ENCODE results near the gene EHMT1. TPM values are rescaled to one million over a fixed set of nuclear protein-coding genes. Genes with fewer than 3 reads are reported as not detected.

The EHMT1 gene
- total RNA-seq, 5 donors from 2014 or later (not counting 1 experiment from before 2014, with no cell fraction given): 113 to 124 (median 121) TPM

GRCh38 chr9:137674307-137674975 lies 55.6 kb downstream of the EHMT1 start:
- H3K4me1 Mint-ChIP-seq: peaks cover 47 to 54% (median 53%) of the 10 kb centered on the region in 3 donors
- no peaks in the 10 kb centered on the region for H3K9me3 ChIP-seq
- peaks cover 6 to 11% of the 10 kb centered on the region in 2 donors for H3K36me3 ChIP-seq (ENCODE audit: control insufficient read depth in 2 of 2, extremely low read depth in 1 of 2, insufficient read depth in 1 of 2, low read length in 1 of 2)
- no peak for ATAC-seq (replicated peaks in 1 of 4)
- no peak overlapping the region for H3K4me3 Mint-ChIP-seq
- no peak overlapping the region for H3K4me3 ChIP-seq (ENCODE audit: control insufficient read depth in 1 of 2, extremely low read depth in 1 of 2, low read length in 1 of 2)
- no peaks in the 10 kb centered on the region for H3K9me3 Mint-ChIP-seq
- ChIA-PET CTCF (no interaction called here), POLR2A (no interaction called here)
- peak overlapping the region; percentile 32 to 61 for H3K27ac Mint-ChIP-seq
- no peaks in the 10 kb centered on the region for H3K27me3 ChIP-seq (replicated peaks in 1 of 2; ENCODE audit: control insufficient read depth in 2 of 2, extremely low read depth in 1 of 2, insufficient read depth in 2 of 2, low read length in 1 of 2)
- no peak for DNase-seq
- H3K4me1 ChIP-seq (ENCODE audit: control insufficient read depth in 1 of 2, extremely low read depth in 1 of 2, insufficient read depth in 2 of 2, low read length in 2 of 2): peaks cover 3 to 26% of the 10 kb centered on the region in 2 experiments
- no peak overlapping the region for H3K27ac ChIP-seq (ENCODE audit: low read length)
- H3K27me3 Mint-ChIP-seq: no peaks in the 10 kb centered on the region
- H3K36me3 Mint-ChIP-seq: peaks cover 15% of the 10 kb centered on the region
- 94% methylated on average over 5 of the region's 15 CpGs for WGBS (ENCODE audit: insufficient coverage)

GRCh38 chr9:137674976-137675320 lies 56.1 kb downstream of the EHMT1 start:
- H3K9me3 Mint-ChIP-seq: no peaks in the 10 kb centered on the region
- Histone ChIP-seq H3K27ac (ENCODE audit: low read length) (no peak overlapping the region), H3K36me3 (ENCODE audit: control insufficient read depth in 2 of 2, extremely low read depth in 1 of 2, insufficient read depth in 1 of 2, low read length in 1 of 2) (peaks cover 6 to 8% of the 10 kb centered on the region in 2 donors), H3K4me1 (ENCODE audit: control insufficient read depth in 1 of 2, extremely low read depth in 1 of 2, insufficient read depth in 2 of 2, low read length in 2 of 2) (peaks cover 6 to 28% of the 10 kb centered on the region in 2 experiments), H3K9me3 (no peaks in the 10 kb centered on the region), H3K4me3 (ENCODE audit: control insufficient read depth in 1 of 2, extremely low read depth in 1 of 2, low read length in 1 of 2) (no peak overlapping the region), H3K27me3 (replicated peaks in 1 of 2; ENCODE audit: control insufficient read depth in 2 of 2, extremely low read depth in 1 of 2, insufficient read depth in 2 of 2, low read length in 1 of 2) (no peaks in the 10 kb centered on the region)
- no peaks in the 10 kb centered on the region for H3K27me3 Mint-ChIP-seq
- H3K4me3 Mint-ChIP-seq: no peak overlapping the region
- ChIA-PET CTCF (no interaction called here), POLR2A (no interaction called here)
- 100% methylated on average over 3 of the region's 5 CpGs for WGBS (ENCODE audit: insufficient coverage)
- no peak for DNase-seq
- no peak for ATAC-seq (replicated peaks in 1 of 4)
- H3K4me1 Mint-ChIP-seq: peaks cover 48 to 57% (median 56%) of the 10 kb centered on the region in 3 donors
- no peak overlapping the region for H3K27ac Mint-ChIP-seq
- peaks cover 14% of the 10 kb centered on the region for H3K36me3 Mint-ChIP-seq

- no peaks in the 10 kb centered on the region for H3K9me3 Mint-ChIP-seq
- ChIA-PET CTCF (no interaction called here), POLR2A (no interaction called here)
- DNase-seq (no peak), ATAC-seq (replicated peaks in 1 of 4) (no peak)
- Histone ChIP-seq H3K4me3 (ENCODE audit: control insufficient read depth in 1 of 2, extremely low read depth in 1 of 2, low read length in 1 of 2) (no peak overlapping the region), H3K36me3 (ENCODE audit: control insufficient read depth in 2 of 2, extremely low read depth in 1 of 2, insufficient read depth in 1 of 2, low read length in 1 of 2) (peaks cover 0 to 4% of the 10 kb centered on the region in 2 donors), H3K9me3 (no peaks in the 10 kb centered on the region), H3K27me3 (replicated peaks in 1 of 2; ENCODE audit: control insufficient read depth in 2 of 2, extremely low read depth in 1 of 2, insufficient read depth in 2 of 2, low read length in 1 of 2) (no peaks in the 10 kb centered on the region), H3K27ac (ENCODE audit: low read length) (no peak overlapping the region), H3K4me1 (ENCODE audit: control insufficient read depth in 1 of 2, extremely low read depth in 1 of 2, insufficient read depth in 2 of 2, low read length in 2 of 2) (peaks cover 6 to 28% of the 10 kb centered on the region in 2 experiments)
- H3K27me3 Mint-ChIP-seq: no peaks in the 10 kb centered on the region
- H3K27ac Mint-ChIP-seq: no peak overlapping the region
- peaks cover 45 to 60% (median 58%) of the 10 kb centered on the region in 3 donors for H3K4me1 Mint-ChIP-seq
- no peak overlapping the region for H3K4me3 Mint-ChIP-seq
- H3K36me3 Mint-ChIP-seq: peaks cover 18% of the 10 kb centered on the region
- WGBS (ENCODE audit: insufficient coverage): 100% methylated on average over 10 of the region's 12 CpGs
These were observed 58.2 kb downstream of the EHMT1 start for GRCh38 chr9:137676998-137677397.

GRCh38 chr9:137678202-137678601 lies 59.4 kb downstream of the EHMT1 start:
- H3K27ac Mint-ChIP-seq: no peak overlapping the region
- POLR2A ChIA-PET: no interaction called here
- no peak for DNase-seq
- H3K27me3 ChIP-seq (replicated peaks in 1 of 2; ENCODE audit: control insufficient read depth in 2 of 2, extremely low read depth in 1 of 2, insufficient read depth in 2 of 2, low read length in 1 of 2): no peaks in the 10 kb centered on the region
- H3K36me3 ChIP-seq (ENCODE audit: control insufficient read depth in 2 of 2, extremely low read depth in 1 of 2, insufficient read depth in 1 of 2, low read length in 1 of 2): peaks cover 0 to 4% of the 10 kb centered on the region in 2 donors
- CTCF ChIA-PET: interaction anchor here in 1 of 2 donors (0.7 kb wide), 1 partner anchor 886 kb away, joined by 3 read pairs; no protein-coding TSS in a partner anchor
- H3K4me3 Mint-ChIP-seq: no peak overlapping the region
- H3K36me3 Mint-ChIP-seq: peaks cover 18% of the 10 kb centered on the region
- WGBS (ENCODE audit: insufficient coverage): 98% methylated on average over 8 of the region's 12 CpGs
- no peaks in the 10 kb centered on the region for H3K9me3 ChIP-seq
- H3K4me3 ChIP-seq (ENCODE audit: control insufficient read depth in 1 of 2, extremely low read depth in 1 of 2, low read length in 1 of 2): no peak overlapping the region
- H3K9me3 Mint-ChIP-seq: no peaks in the 10 kb centered on the region
- no peak for ATAC-seq (replicated peaks in 1 of 4)
- H3K27ac ChIP-seq (ENCODE audit: low read length): no peak overlapping the region
- peaks cover 6 to 29% of the 10 kb centered on the region in 2 experiments for H3K4me1 ChIP-seq (ENCODE audit: control insufficient read depth in 1 of 2, extremely low read depth in 1 of 2, insufficient read depth in 2 of 2, low read length in 2 of 2)
- no peaks in the 10 kb centered on the region for H3K27me3 Mint-ChIP-seq
- peaks cover 36 to 53% (median 49%) of the 10 kb centered on the region in 3 donors for H3K4me1 Mint-ChIP-seq

- no peak overlapping the region for H3K27ac ChIP-seq (ENCODE audit: low read length)
- Mint-ChIP-seq H3K36me3 (peaks cover 18% of the 10 kb centered on the region), H3K27ac (peak overlapping the region in 1 of 2 donors; percentile 9), H3K4me3 (no peak overlapping the region), H3K9me3 (no peaks in the 10 kb centered on the region), H3K27me3 (no peaks in the 10 kb centered on the region), H3K4me1 (peaks cover 29 to 49% (median 42%) of the 10 kb centered on the region in 3 donors)
- no peak for DNase-seq
- H3K36me3 ChIP-seq (ENCODE audit: control insufficient read depth in 2 of 2, extremely low read depth in 1 of 2, insufficient read depth in 1 of 2, low read length in 1 of 2): peaks cover 0 to 4% of the 10 kb centered on the region in 2 donors
- no peak overlapping the region for H3K4me3 ChIP-seq (ENCODE audit: control insufficient read depth in 1 of 2, extremely low read depth in 1 of 2, low read length in 1 of 2)
- H3K27me3 ChIP-seq (replicated peaks in 1 of 2; ENCODE audit: control insufficient read depth in 2 of 2, extremely low read depth in 1 of 2, insufficient read depth in 2 of 2, low read length in 1 of 2): no peaks in the 10 kb centered on the region
- no peak for ATAC-seq (replicated peaks in 1 of 4)
- 57% methylated on average over 1 of the region's 6 CpGs for WGBS (ENCODE audit: insufficient coverage)
- no peaks in the 10 kb centered on the region for H3K9me3 ChIP-seq
- H3K4me1 ChIP-seq (ENCODE audit: control insufficient read depth in 1 of 2, extremely low read depth in 1 of 2, insufficient read depth in 2 of 2, low read length in 2 of 2): peaks cover 6 to 22% of the 10 kb centered on the region in 2 experiments
- ChIA-PET CTCF (no interaction called here), POLR2A (no interaction called here)
These were observed 60.4 kb downstream of the EHMT1 start for GRCh38 chr9:137679249-137679648.

GRCh38 chr9:137679695-137680305 lies 61.0 kb downstream of the EHMT1 start:
- ATAC-seq (replicated peaks in 1 of 4): no peak
- Mint-ChIP-seq H3K9me3 (no peaks in the 10 kb centered on the region), H3K4me1 (peaks cover 24 to 44% (median 42%) of the 10 kb centered on the region in 3 donors)

More at GRCh38 chr9:137679695-137680305, 61.0 kb downstream of the EHMT1 start:
- H3K36me3 ChIP-seq (ENCODE audit: control insufficient read depth in 2 of 2, extremely low read depth in 1 of 2, insufficient read depth in 1 of 2, low read length in 1 of 2): peaks cover 0 to 4% of the 10 kb centered on the region in 2 donors
- H3K4me1 ChIP-seq (ENCODE audit: control insufficient read depth in 1 of 2, extremely low read depth in 1 of 2, insufficient read depth in 2 of 2, low read length in 2 of 2): peaks cover 6 to 16% of the 10 kb centered on the region in 2 experiments
- 80% methylated on average over 1 of the region's 7 CpGs for whole genome bisulfite sequencing (ENCODE audit: insufficient coverage)
- POLR2A ChIA-PET: no interaction called here
- no peaks in the 10 kb centered on the region for H3K27me3 ChIP-seq (replicated peaks in 1 of 2; ENCODE audit: control insufficient read depth in 2 of 2, extremely low read depth in 1 of 2, insufficient read depth in 2 of 2, low read length in 1 of 2)
- H3K4me3 ChIP-seq (ENCODE audit: control insufficient read depth in 1 of 2, extremely low read depth in 1 of 2, low read length in 1 of 2): no peak overlapping the region
- Mint-ChIP-seq H3K27me3 (no peaks in the 10 kb centered on the region), H3K4me3 (peak overlapping the region in 1 of 3 donors; percentile 2), H3K27ac (peak overlapping the region in 1 of 2 donors; percentile 12), H3K36me3 (peaks cover 14% of the 10 kb centered on the region)
- no peak for DNase-seq
- no peaks in the 10 kb centered on the region for H3K9me3 ChIP-seq
- no peak overlapping the region for H3K27ac ChIP-seq (ENCODE audit: low read length)
- CTCF ChIA-PET: no interaction called here

All from T-cell (primary cell).